ENCODE measurements around the gene LMBR1. TPM values are rescaled to one million over a fixed set of nuclear protein-coding genes. Genes with fewer than 3 reads are reported as not detected.

LMBR1 gene
- total and polyA plus RNA-seq, 12 donors: 16.9 to 341 (median 117) TPM

DNA sequence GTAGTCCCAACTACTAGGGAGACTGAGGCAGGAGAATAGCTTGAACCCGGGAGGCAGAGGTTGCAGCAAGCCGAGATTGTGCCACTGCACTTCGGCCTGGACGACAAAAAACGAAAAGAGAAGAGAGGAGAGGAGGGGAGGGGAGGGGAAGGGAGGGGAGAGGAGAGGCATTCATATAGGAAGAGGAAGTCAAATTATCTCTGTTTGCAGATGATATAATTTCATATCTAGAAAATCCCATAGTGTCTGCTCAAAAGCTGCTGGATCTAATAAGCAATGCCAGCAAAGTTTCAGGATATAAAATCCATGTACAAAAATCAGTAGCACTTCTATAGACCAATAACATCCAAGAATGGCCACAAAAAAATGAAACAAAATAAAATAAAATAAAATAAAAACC lies 120.3 kb downstream of the LMBR1 start:
- TF ChIP-seq, protein P1, sequence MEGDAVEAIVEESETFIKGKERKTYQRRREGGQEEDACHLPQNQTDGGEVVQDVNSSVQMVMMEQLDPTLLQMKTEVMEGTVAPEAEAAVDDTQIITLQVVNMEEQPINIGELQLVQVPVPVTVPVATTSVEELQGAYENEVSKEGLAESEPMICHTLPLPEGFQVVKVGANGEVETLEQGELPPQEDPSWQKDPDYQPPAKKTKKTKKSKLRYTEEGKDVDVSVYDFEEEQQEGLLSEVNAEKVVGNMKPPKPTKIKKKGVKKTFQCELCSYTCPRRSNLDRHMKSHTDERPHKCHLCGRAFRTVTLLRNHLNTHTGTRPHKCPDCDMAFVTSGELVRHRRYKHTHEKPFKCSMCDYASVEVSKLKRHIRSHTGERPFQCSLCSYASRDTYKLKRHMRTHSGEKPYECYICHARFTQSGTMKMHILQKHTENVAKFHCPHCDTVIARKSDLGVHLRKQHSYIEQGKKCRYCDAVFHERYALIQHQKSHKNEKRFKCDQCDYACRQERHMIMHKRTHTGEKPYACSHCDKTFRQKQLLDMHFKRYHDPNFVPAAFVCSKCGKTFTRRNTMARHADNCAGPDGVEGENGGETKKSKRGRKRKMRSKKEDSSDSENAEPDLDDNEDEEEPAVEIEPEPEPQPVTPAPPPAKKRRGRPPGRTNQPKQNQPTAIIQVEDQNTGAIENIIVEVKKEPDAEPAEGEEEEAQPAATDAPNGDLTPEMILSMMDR (IDR thresholded peaks at IDR 0.05): no peak
- TF ChIP-seq POLR2A (IDR thresholded peaks at IDR 0.05): no peak
- 81 to 92% (median 90%) methylated on average over 5 of the region's 5 CpGs for WGBS, 4 donors
- intact Hi-C loops (cut with DNase I): no loop called here
- no peak overlapping the region for H3K27ac ChIP-seq
- no peaks in the 10 kb centered on the region for H3K36me3 ChIP-seq (replicated peaks in 1 of 2)
- H3K4me1 ChIP-seq (replicated peaks in 1 of 2): no peaks in the 10 kb centered on the region
- no peak for DNase-seq
- H3K9me3 ChIP-seq (replicated peaks in 1 of 3): no peaks in the 10 kb centered on the region
- H3K27me3 ChIP-seq: no peaks in the 10 kb centered on the region
- no peak overlapping the region for H3K4me3 ChIP-seq

DNA sequence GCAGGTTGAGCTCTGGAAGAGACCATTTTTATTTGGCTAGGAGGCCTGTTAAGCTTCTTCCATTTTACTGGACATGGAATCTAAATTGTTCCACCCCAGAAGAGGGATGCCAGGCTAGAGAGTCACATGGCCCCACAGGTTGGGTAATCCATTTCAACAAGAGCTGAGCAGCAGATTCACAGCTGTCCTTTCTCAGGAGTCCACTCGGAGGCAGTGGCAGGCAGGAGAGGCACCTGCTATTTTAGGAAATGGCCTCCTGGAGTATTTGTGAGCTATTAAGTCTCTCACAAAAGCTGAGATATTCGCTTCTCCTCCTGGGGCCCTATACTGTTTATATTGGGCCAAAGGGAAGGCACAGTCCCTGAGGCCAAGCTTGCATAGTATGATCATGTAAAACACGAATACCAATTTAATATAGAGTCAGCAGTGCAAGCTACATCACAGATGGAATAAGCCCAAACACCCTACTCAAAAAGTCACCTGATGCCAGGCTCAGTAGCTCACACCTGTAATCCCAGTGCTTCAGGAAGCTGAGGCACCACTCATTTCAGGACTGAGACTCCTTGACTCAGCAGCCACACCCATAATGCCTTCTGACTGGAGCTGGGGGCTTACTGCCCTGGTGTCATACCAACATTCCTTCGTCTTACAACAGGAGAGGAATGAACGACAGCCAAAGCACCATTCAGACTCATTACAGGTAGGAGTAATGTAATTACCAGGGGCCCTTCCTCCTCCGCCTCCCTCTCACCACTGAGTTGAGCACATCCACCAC lies 124.1 kb downstream of the LMBR1 start:
- TF ChIP-seq POLR2A (IDR thresholded peaks at IDR 0.05): no peak
- Histone ChIP-seq H3K36me3 (replicated peaks in 1 of 2) (no peaks in the 10 kb centered on the region), H3K9me3 (replicated peaks in 1 of 3) (no peaks in the 10 kb centered on the region), H3K4me3 (no peak overlapping the region), H3K27me3 (no peaks in the 10 kb centered on the region), H3K27ac (no peak overlapping the region), H3K4me1 (replicated peaks in 1 of 2) (peaks cover 0 to 16% of the 10 kb centered on the region in 2 donors)
- DNase-seq: peak in 3 of 7 donors; percentile 21 to 33 (median 26)
- intact Hi-C loops (cut with DNase I): loop anchor here in 1 of 2 donors (10.0 kb wide), 1 partner anchor 974 kb away; no protein-coding TSS in a partner anchor
- 87 to 96% (median 91%) methylated on average over 6 of the region's 6 CpGs for whole genome bisulfite sequencing, 4 donors

DNA sequence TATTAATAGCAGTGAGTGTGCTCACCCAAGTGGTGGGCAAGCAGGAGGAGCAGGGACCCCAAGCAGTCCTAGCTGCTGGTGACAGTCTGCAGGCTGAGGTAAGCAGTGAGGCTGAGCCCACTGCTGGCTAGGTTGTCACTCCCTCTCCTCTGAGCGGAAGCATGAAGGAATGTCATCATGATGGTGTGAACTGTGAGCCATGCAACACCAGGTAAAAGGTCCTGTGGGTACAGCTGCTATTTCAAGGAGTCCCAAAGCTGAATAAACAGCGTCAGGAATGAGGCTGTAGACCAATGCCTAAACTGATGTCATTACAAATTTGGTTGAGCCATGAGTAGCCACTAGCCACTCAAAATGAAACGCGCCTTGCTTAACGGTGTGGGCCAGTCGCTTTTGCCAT lies 126.3 kb downstream of the LMBR1 start:
- Histone ChIP-seq H3K27me3 (no peaks in the 10 kb centered on the region), H3K9me3 (replicated peaks in 1 of 3) (no peaks in the 10 kb centered on the region), H3K4me1 (replicated peaks in 1 of 2) (peaks cover 0 to 18% of the 10 kb centered on the region in 2 donors), H3K36me3 (replicated peaks in 1 of 2) (no peaks in the 10 kb centered on the region), H3K4me3 (no peak overlapping the region), H3K27ac (peak overlapping the region in 1 of 5 donors; percentile 29)
- WGBS, 4 donors: 97 to 98% (median 97%) methylated on average over 6 of the region's 6 CpGs
- intact Hi-C loops (cut with DNase I): loop anchor here in 1 of 2 donors (10.0 kb wide), 1 partner anchor 972 kb away; no protein-coding TSS in a partner anchor
- no peak for TF ChIP-seq POLR2A (IDR thresholded peaks at IDR 0.05)
- TF ChIP-seq, protein P1 (IDR thresholded peaks at IDR 0.05): no peak
- no peak for DNase-seq

DNA sequence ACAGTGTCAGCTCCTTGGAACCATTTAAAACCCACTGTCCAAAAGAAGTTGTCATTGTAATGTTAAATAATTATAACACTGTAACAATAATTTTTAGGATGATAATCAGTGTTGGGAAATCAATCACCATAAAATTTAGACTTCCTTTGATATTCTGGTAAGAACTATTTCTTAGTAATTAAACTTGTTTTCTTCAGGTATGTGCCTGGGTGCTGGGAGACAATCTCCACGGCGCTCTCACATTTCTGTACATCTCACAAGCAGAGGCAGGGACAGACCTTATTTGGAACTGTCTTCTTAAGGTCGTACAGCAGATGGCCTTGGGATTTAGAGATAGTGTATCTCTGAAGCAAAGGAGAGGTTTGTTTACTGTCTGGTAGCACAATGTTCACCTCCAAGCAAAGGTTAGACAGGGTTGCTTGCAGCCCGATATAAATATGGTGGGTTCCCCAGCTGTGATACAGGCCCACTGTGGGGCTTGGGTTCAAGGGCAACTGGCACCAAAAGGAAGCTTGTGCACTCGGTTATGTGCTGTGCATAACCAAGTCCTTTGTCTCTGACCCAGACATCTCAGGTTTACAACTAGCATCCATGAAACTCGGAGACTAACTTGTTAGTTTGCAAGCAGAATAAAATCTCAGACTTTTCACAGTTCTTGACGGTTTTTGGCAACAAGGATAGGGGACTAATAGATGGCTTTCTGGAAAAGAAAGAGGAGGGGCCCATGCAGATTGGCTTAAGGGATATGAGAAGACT lies 126.9 kb downstream of the LMBR1 start:
- H3K4me3 ChIP-seq: no peak overlapping the region
- no peak for TF ChIP-seq POLR2A (IDR thresholded peaks at IDR 0.05)
- TF ChIP-seq, protein P1 (IDR thresholded peaks at IDR 0.05): no peak
- H3K9me3 ChIP-seq (replicated peaks in 1 of 3): no peaks in the 10 kb centered on the region
- H3K27me3 ChIP-seq: no peaks in the 10 kb centered on the region
- peak in 1 of 7 donors; percentile 18 for DNase-seq
- no peaks in the 10 kb centered on the region for H3K36me3 ChIP-seq (replicated peaks in 1 of 2)
- intact Hi-C loops (cut with DNase I): loop anchor here in 1 of 2 donors (10.0 kb wide), 1 partner anchor 971 kb away; no protein-coding TSS in a partner anchor
- peak overlapping the region in 1 of 5 donors; percentile 29 for H3K27ac ChIP-seq
- H3K4me1 ChIP-seq (replicated peaks in 1 of 2): peaks cover 0 to 18% of the 10 kb centered on the region in 2 donors
- WGBS, 4 donors: 50 to 67% (median 52%) methylated on average over 7 of the region's 7 CpGs
